DMS53 treated with DMSO at 0.1 percent for 48 hours (cell line): ENCODE data around the gene LIN52.
A peak's percentile ranks its signal among the peaks of the same experiment; 100 is the strongest.

Experiments
- DNase-seq: peaks from one replicate; lab custom pipeline; 2025; ENCODE audit not compliant: unreplicated experiment; lab: John Stamatoyannopoulos, UW

LIN52 gene

DNA sequence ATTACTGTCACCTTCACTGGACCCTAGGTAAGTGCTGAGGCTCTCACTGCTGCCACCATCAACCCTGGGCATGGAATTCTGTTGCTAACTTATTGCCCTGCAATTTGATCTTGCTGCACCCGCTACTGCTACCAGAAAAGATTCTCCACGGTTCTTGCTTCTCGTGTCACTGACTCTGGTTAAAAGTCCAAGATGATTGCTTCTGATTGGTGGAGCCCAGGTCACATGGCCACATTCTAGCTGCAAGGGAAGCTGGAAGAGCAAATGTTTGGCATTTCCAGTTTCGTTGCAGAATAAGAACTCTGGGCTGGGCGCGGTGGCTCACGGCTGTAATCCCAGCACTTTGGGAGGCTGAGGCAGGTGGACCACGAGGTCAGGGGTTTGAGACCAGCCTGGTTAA, 147.0 kb downstream of the LIN52 start:
- DNase-seq = no peak

GRCh38 chr14:74235017-74235416, 150.3 kb downstream of the LIN52 start:
- no peak for DNase-seq

GRCh38 chr14:74237441-74237840, 152.7 kb downstream of the LIN52 start:
- no peak for DNase-seq

DNA sequence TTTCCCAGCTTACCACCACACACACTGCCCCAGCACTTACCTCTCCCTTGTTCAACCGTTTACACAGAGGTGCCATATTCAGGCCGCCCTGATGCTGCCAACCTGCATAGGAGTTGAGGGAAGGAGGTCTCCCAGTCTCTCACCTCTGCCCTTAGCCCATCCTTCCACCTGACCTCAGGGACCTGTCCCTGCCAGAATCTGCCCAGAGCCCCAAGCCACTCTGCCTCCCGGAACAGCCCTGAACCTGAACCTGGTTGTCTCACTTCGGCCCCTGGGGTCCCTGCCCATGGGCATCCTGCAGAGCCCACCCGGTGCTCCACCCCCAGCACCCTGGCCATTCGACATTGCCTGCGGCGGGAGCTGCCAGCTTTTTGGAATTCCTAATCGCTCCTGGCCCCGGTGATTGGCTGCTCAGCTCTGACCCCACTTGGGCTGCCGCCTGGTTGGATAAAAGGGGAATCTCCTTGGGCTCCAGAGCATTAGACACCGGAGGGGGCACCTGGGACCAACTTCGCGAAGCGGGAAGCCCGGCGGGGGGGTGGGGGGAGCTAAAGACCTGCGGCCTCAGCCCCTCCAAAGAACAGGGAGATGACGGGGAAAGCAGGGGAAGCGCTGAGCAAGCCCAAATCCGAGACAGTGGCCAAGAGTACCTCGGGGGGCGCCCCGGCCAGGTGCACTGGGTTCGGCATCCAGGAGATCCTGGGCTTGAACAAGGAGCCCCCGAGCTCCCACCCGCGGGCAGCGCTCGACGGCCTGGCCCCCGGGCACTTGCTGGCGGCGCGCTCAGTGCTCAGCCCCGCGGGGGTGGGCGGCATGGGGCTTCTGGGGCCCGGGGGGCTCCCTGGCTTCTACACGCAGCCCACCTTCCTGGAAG, 154.5 kb downstream of the LIN52 start, which contains the start of gene VSX2:
TSS of gene VSX2 (plus strand) at position 476 of the 874 bp plus-strand sequence. CDS start at position 589, 113 bp downstream.
- DNase-seq = no peak

DNA sequence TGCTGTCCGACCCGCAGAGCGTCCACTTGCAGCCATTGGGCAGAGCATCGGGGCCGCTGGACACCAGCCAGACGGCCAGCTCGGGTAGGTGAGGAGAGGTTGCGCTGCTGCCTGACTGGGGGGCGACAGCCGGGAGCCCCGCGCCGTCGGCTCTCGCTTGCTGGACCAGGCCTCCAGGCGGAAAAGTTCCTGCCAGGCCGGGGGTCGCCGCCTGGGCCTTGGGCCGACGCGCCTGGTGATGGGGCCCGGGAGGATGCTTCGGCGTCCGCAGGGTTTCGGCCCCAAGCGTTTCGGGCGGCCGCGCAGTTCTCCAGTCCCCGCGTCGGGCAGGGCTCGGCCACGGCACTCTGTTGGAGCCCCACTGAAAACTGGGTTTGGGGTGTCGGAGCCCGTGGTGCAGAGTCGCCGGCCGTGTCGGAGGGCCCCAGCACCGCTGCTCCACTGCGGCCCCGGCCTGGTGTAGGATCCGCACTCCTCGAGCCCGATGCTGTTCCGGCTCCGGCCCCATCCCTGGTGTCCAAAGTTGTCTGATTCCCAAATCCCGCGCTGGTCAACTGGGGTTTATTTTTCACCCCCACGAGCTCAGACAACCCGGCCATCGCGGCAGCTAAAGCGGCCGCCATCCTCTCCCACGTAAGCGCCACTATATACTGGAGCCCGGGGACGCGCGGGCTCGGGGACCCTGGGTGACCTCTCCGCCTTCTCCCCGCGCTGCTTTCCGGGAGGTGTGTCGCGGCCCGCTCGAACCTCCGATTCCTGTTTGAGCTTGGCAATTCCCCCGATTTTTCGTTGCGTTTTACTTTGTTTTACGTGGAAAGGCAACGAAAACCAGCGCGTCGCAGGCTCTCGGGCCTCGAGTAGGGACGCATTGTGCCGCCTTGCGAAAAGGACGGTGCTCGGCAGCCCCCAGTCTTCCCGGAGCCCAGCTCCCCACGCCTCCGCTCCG, 155.4 kb downstream of the LIN52 start:
- no peak for DNase-seq

DNA sequence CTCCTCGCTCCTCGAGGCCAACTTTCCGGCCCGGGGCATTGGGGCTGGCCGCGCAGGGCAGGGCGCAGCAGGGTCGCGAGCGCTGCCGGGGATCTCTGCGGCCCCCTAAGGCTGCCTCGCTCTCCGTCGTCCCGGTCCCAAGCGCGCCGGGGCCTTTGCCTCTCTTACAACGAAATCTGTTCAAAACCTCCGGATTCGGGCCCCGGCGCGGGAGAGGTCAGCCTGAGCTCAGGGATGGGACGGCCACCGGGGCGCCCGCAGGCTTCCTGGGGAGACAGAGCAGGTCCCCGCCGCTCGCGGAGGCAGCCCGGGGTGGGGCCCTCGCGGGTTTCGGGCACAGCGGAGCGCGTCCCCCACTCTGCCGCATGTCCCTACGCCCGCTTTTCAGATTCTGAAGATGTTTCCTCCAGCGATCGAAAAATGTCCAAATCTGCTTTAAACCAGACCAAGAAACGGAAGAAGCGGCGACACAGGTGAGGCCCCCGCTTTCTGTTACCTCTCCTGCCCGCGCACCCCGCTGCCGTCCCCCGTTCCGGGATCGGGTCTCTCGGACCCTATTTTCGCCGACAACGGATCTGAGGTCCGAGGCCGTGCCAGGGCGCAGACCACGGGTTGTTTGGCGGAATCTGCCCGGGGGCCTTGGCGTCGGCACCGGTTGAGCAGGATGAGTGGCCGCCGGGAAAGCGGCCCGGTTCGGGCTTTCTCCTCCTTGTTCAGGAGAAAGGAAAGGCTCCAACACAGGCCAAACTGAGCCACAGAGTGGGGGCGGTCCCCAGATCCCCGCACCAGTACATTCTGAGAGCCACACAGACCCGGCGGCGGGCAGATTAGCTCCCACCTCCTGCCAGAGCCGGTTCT, 156.3 kb downstream of the LIN52 start:
- no peak for DNase-seq

GRCh38 chr14:74241652-74242017, 156.9 kb downstream of the LIN52 start:
- DNase-seq = no peak

GRCh38 chr14:74242021-74242779, 157.4 kb downstream of the LIN52 start:
- DNase-seq = no peak

GRCh38 chr14:74242780-74243042, 158.0 kb downstream of the LIN52 start:
- DNase-seq = no peak

- DNase-seq = no peak
These were observed 158.3 kb downstream of the LIN52 start for GRCh38 chr14:74243051-74243450.

GRCh38 chr14:74244115-74244514, 159.4 kb downstream of the LIN52 start:
- no peak for DNase-seq

DNA sequence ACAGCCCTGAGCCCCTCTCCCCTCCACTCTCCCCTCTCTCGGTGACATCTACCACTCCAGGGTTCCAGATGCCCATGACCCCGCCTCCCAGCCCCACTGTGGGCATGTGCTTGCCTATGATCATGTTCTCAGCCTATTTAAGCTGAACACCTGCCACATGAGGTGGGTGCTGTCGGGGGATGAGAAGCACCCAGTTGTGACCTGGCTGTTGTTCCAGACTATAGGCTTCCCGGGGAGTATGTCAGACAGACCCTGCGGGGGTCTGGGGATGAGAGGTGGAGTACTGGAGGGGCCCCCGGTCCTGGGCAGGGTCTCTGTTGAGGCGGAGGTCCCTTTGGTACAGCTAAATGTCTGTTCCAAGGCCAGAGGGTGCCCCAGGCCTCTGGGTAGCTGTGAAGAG, 160.5 kb downstream of the LIN52 start:
- no peak for DNase-seq

DNA sequence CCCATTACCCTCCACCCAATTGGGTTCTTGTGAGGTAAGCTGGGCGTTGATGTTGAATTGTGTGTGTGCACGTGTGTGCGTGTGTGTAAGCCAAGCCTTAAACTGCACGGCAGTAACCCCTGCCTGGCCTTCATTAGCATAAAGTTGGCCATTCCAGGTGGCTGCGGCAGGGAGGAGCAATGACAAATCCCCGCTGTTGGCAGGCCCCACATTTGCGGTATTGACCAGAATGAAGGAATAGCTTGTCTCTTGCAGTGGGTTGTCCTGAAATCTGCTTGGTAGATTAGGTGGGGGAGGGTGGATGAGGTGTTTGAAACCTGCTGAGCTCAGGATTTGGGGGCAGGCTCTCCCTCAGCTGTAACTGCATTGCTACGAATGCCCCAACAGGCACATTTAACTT, 161.8 kb downstream of the LIN52 start:
- DNase-seq = no peak

DNA sequence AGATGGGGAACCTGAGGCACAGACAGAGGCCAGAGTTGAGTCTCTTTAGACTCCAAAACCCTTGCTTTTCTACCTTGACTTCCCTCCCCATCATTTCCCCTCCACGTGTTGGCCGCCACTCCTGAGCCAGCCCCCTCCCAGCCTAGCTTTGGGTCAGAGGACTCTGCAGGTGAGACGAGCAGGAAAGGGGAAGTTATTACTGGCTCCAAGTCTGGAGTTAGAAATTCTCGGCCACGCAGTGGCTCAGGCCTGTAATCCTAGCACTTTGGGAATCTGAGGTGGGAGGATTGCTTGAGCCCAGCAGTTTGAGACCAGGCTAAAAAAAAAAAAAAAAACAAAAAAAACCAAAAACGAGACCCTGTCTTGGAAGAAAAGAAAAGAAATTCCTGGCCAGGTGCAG, 163.3 kb downstream of the LIN52 start:
- no peak for DNase-seq

- peak; percentile 47 for DNase-seq
These were observed 164.9 kb downstream of the LIN52 start for GRCh38 chr14:74249433-74250375.
